ENCODE results near the gene CADPS2.

GRCh38 chr7:122767339-122767738 lies 118.9 kb downstream of the CADPS2 start:
- no peak for TF ChIP-seq CTCF (IDR thresholded peaks at IDR 0.05)
- no peak for TF ChIP-seq POLR2A (IDR thresholded peaks at IDR 0.05)
